ENCODE results near the gene CHD2.
A peak's percentile ranks its signal among the peaks of the same experiment; 100 is the strongest.
"Not testable (repeated sequence)": the region's sequence is repeated elsewhere in the genome, so short reads cannot be mapped to it uniquely, and the experiment has no call there.

CHD2 gene

GRCh38 chr15:93024293-93024692, 124.2 kb downstream of the CHD2 start:
- no peak for DNase-seq

GRCh38 chr15:93024716-93025624, 124.8 kb downstream of the CHD2 start:
- no peak for DNase-seq

- DNase-seq: no peak
Observed at GRCh38 chr15:93025625-93025982, 125.5 kb downstream of the CHD2 start.

- no peak for DNase-seq
Observed at GRCh38 chr15:93026380-93026817, 126.3 kb downstream of the CHD2 start.

- DNase-seq: no peak
Observed at GRCh38 chr15:93027413-93027812, 127.3 kb downstream of the CHD2 start.

GRCh38 chr15:93028111-93028631, 128.0 kb downstream of the CHD2 start:
- no peak for DNase-seq

GRCh38 chr15:93028632-93029213, 128.6 kb downstream of the CHD2 start:
- peak in 1 of 3 experiments; percentile 44 for DNase-seq

GRCh38 chr15:93029214-93029835, 129.2 kb downstream of the CHD2 start:
- peak in 1 of 3 experiments; percentile 52 for DNase-seq

- DNase-seq: peak in 2 of 3 experiments; percentile 37 to 48
Observed at GRCh38 chr15:93029836-93030429, 129.8 kb downstream of the CHD2 start.

GRCh38 chr15:93030430-93031102, 130.4 kb downstream of the CHD2 start:
- DNase-seq: peak; percentile 56 to 80 (median 64)

GRCh38 chr15:93031103-93031464, 131.0 kb downstream of the CHD2 start:
- no peak for DNase-seq

- DNase-seq: not testable (repeated sequence)
Observed at GRCh38 chr15:93031557-93032384, 131.6 kb downstream of the CHD2 start.

- DNase-seq: not testable (repeated sequence)
Observed at GRCh38 chr15:93032515-93033206, 132.5 kb downstream of the CHD2 start.

GRCh38 chr15:93033434-93034045, 133.4 kb downstream of the CHD2 start:
- no peak for DNase-seq

GRCh38 chr15:93034512-93034911, 134.4 kb downstream of the CHD2 start:
- no peak for DNase-seq

- no peak for DNase-seq
Observed at GRCh38 chr15:93035092-93035915, 135.2 kb downstream of the CHD2 start.

- peak; percentile 48 to 78 (median 54) for DNase-seq
Observed at GRCh38 chr15:93035953-93036810, 136.1 kb downstream of the CHD2 start.

Measured in NCI-H1417 (cell line).